SK-N-SH (cell line): ENCODE data around the gene SLC35A1. TPM values are rescaled to one million over a fixed set of nuclear protein-coding genes. Genes with fewer than 3 reads are reported as not detected.
A peak's percentile ranks its signal among the peaks of the same experiment; 100 is the strongest.

Experiments used
- CTCF ChIA-PET: fragments of 300-600, 350-600 bp; formaldehyde crosslinking; extraction: SDS; loops from one replicate; lab custom pipeline; 2021; lab: Yijun Ruan, JAX
- POLR2A ChIA-PET: fragments of 350-600 bp; sonication (Branson Sonifier 250); formaldehyde crosslinking; extraction: SDS; loops from one replicate; lab custom pipeline; 2020; ENCODE audit warnings: antibody characterized with exemption, inconsistent platforms; lab: Yijun Ruan, JAX
- DNase-seq: peaks from one replicate; pipeline ENCODE4 v3.0.0; 2012
- H2AFZ ChIP-seq: fragments of 200-600 bp; sonication (generic); 2 replicates; pipeline ENCODE4 v1.8.1; 2016; ENCODE audit warnings: antibody characterized with exemption, mild to moderate bottlenecking, low read depth
- H3F3A ChIP-seq: fragments of 200-600 bp; sonication (generic); replicated peaks from 2 replicates; pipeline ENCODE3; 2016; ENCODE audit warnings: antibody characterized with exemption, mild to moderate bottlenecking; ENCODE audit not compliant: insufficient read depth
- H3K27ac ChIP-seq, 2 experiments: fragments of 200-500 bp in 1 of 2; fragments of 200-600 bp in 1 of 2; sonication (Bioruptor generic) in 1 of 2; sonication (generic), shearing (Covaris generic) in 1 of 2; 2 replicates each; pipeline versions ENCODE4 v1.5.1 to v1.6.1; 2014 to 2016; ENCODE audit warnings: low read depth in 2 of 2, inconsistent platforms in 1 of 2, low read length in 1 of 2, mild to moderate bottlenecking in 1 of 2, mixed read lengths in 1 of 2
- H3K27me3 ChIP-seq: fragments of 200-600 bp; sonication (generic), shearing (Covaris generic); 2 replicates; pipeline ENCODE4 v1.6.1; 2016; ENCODE audit warnings: mixed run types; ENCODE audit not compliant: insufficient read depth
- H3K36me3 ChIP-seq, 2 experiments: fragments of 200-500 bp in 1 of 2; fragments of 200-600 bp in 1 of 2; sonication (Bioruptor generic) in 1 of 2; sonication (generic) in 1 of 2; replicated peaks in 1 of 2; 2 replicates each; pipeline versions ENCODE3 to v1.5.1; 2014 to 2016; ENCODE audit warnings: low read length in 1 of 2, mild to moderate bottlenecking in 1 of 2; ENCODE audit not compliant: insufficient read depth in 2 of 2, control insufficient read depth in 1 of 2
- H3K4me1 ChIP-seq, 2 experiments: fragments of 200-500 bp in 1 of 2; fragments of 200-600 bp in 1 of 2; sonication (Bioruptor generic) in 1 of 2; sonication (generic), shearing (Covaris generic) in 1 of 2; 2 replicates each; pipeline versions ENCODE4 v1.5.1 to v1.6.1; 2014 to 2016; ENCODE audit warnings: low read depth in 1 of 2, low read length in 1 of 2, mixed run types in 1 of 2; ENCODE audit not compliant: insufficient read depth in 2 of 2, control insufficient read depth in 1 of 2
- H3K4me2 ChIP-seq: fragments of 200-600 bp; sonication (generic), shearing (Covaris generic); 2 replicates; pipeline ENCODE4 v1.6.1; 2017; ENCODE audit warnings: mixed run types
- H3K4me3 ChIP-seq, 2 experiments: fragments of 200-500 bp in 1 of 2; fragments of 200-600 bp in 1 of 2; sonication (Bioruptor generic) in 1 of 2; sonication (generic), shearing (Covaris generic) in 1 of 2; 2 replicates each; pipeline versions ENCODE4 v1.5.1 to v1.8.1; 2014 to 2016; ENCODE audit warnings: low read depth in 2 of 2, inconsistent platforms in 1 of 2, low read length in 1 of 2, mild to moderate bottlenecking in 1 of 2, mixed read lengths in 1 of 2, moderate library complexity in 1 of 2
- H3K79me2 ChIP-seq: fragments of 200-600 bp; sonication (generic); 2 replicates; pipeline ENCODE4 v1.8.1; 2017; ENCODE audit warnings: mild to moderate bottlenecking; ENCODE audit not compliant: insufficient read depth
- H3K9ac ChIP-seq: fragments of 200-600 bp; sonication (generic); 2 replicates; pipeline ENCODE4 v1.6.1; 2017; ENCODE audit warnings: mixed run types
- H3K9me2 ChIP-seq: fragments of 200-600 bp; sonication (generic); 2 replicates; pipeline ENCODE4 v1.6.1; 2017; ENCODE audit warnings: mixed run types
- H3K9me3 ChIP-seq: fragments of 200-600 bp; sonication (generic); 2 replicates; pipeline ENCODE4 v1.6.1; 2017; ENCODE audit warnings: mixed run types, mild to moderate bottlenecking, moderate library complexity
- H4K20me1 ChIP-seq: fragments of 200-600 bp; sonication (generic); 2 replicates; pipeline ENCODE4 v1.6.1; 2017; ENCODE audit warnings: mild to moderate bottlenecking, mixed run types; ENCODE audit not compliant: insufficient read depth
- CHD2 ChIP-seq: fragments of 150-350 bp; IDR thresholded peaks from 2 replicates; pipeline ENCODE4 v1.6.1; 2018; ENCODE audit warnings: low read length; ENCODE audit not compliant: partially characterized antibody
- ELF1 ChIP-seq: IDR thresholded peaks from 2 replicates; pipeline ENCODE4 v1.4.0; 2012
- FOXJ3 ChIP-seq: sonication (generic); formaldehyde crosslinking; IDR thresholded peaks from 2 replicates; pipeline ENCODE4 v1.5.1; 2020; ENCODE audit warnings: mild to moderate bottlenecking, missing genetic modification reagents
- FOXM1 ChIP-seq: IDR thresholded peaks from 2 replicates; pipeline ENCODE4 v1.4.0; 2012; ENCODE audit warnings: low read depth, mild to moderate bottlenecking
- GABPA ChIP-seq: IDR thresholded peaks from 2 replicates; pipeline ENCODE4 v1.4.0; 2012; ENCODE audit warnings: low read depth, mild to moderate bottlenecking
- GATA2 ChIP-seq: sonication (generic); formaldehyde crosslinking; IDR thresholded peaks from 2 replicates; pipeline ENCODE4 v1.5.0; 2020; ENCODE audit warnings: mild to moderate bottlenecking, missing genetic modification reagents
- JUND ChIP-seq: IDR thresholded peaks from 2 replicates; pipeline ENCODE4 v1.4.0; 2012
- MAX ChIP-seq: IDR thresholded peaks from 2 replicates; pipeline ENCODE4 v1.4.0; 2012; ENCODE audit warnings: low read depth
- MEF2A ChIP-seq: IDR thresholded peaks from 2 replicates; pipeline ENCODE4 v1.4.0; 2012; ENCODE audit warnings: low read depth, borderline replicate concordance
- NRF1 ChIP-seq: IDR thresholded peaks from 2 replicates; pipeline ENCODE4 v1.6.1; 2012; ENCODE audit warnings: low read depth, mild to moderate bottlenecking, low read length
- POLR2AphosphoS5 ChIP-seq: IDR thresholded peaks from 2 replicates; pipeline ENCODE4 v1.6.1; 2012; ENCODE audit warnings: low read depth, low read length
- RAD21 ChIP-seq: IDR thresholded peaks from 2 replicates; pipeline ENCODE4 v1.6.1; 2012; ENCODE audit warnings: mild to moderate bottlenecking, low read length
- SMC3 ChIP-seq: IDR thresholded peaks from 2 replicates; pipeline ENCODE4 v1.6.1; 2012; ENCODE audit warnings: low read depth, low read length, improper control_type of control experiment
- TAF1 ChIP-seq: IDR thresholded peaks from 2 replicates; pipeline ENCODE4 v1.6.1; 2012; ENCODE audit warnings: low read depth, mild to moderate bottlenecking, low read length, moderate library complexity, borderline replicate concordance
- YY1 ChIP-seq: IDR thresholded peaks from 2 replicates; pipeline ENCODE4 v1.4.0; 2012; ENCODE audit warnings: low read depth, mild to moderate bottlenecking
- WGBS: methylation state at CpG from one replicate; pipeline ENCODE4 v1.1.6; 2017; ENCODE audit warnings: low lambda C conversion rate; 5-methylcytosine and 5-hydroxymethylcytosine counted together
- polyA plus RNA-seq, 3 experiments: library from polyadenylated mRNA; depleted of rRNA; stranded (reverse); fragments of >200 nt; gene quantifications; 2 replicates each; pipeline ENCODE4 v1.2.3, GENCODE V29; 2012
- TF ChIP-seq, protein P1 (sequence below): IDR thresholded peaks from 2 replicates; pipeline ENCODE4 v1.4.0; 2012; ENCODE audit warnings: low read depth, borderline replicate concordance
- TF ChIP-seq, protein P2 (sequence below): IDR thresholded peaks from 2 replicates; pipeline ENCODE4 v1.6.1; 2012; ENCODE audit warnings: mild to moderate bottlenecking, low read depth, low read length, moderate library complexity
- TF ChIP-seq, protein P3 (sequence below): IDR thresholded peaks from 2 replicates; pipeline ENCODE4; 2012

Gene SLC35A1, protein sequence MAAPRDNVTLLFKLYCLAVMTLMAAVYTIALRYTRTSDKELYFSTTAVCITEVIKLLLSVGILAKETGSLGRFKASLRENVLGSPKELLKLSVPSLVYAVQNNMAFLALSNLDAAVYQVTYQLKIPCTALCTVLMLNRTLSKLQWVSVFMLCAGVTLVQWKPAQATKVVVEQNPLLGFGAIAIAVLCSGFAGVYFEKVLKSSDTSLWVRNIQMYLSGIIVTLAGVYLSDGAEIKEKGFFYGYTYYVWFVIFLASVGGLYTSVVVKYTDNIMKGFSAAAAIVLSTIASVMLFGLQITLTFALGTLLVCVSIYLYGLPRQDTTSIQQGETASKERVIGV
- 9.2 and 13.9 TPM in 2 replicates for polyA plus RNA-seq (2012; rRNA removed)
- polyA plus RNA-seq (2012; cell fraction: cytosol; rRNA removed) = 12.7 and 15.7 TPM in 2 replicates
- polyA plus RNA-seq (2012; cell fraction: nucleus; rRNA removed) = 7.7 and 19.6 TPM in 2 replicates

DNA sequence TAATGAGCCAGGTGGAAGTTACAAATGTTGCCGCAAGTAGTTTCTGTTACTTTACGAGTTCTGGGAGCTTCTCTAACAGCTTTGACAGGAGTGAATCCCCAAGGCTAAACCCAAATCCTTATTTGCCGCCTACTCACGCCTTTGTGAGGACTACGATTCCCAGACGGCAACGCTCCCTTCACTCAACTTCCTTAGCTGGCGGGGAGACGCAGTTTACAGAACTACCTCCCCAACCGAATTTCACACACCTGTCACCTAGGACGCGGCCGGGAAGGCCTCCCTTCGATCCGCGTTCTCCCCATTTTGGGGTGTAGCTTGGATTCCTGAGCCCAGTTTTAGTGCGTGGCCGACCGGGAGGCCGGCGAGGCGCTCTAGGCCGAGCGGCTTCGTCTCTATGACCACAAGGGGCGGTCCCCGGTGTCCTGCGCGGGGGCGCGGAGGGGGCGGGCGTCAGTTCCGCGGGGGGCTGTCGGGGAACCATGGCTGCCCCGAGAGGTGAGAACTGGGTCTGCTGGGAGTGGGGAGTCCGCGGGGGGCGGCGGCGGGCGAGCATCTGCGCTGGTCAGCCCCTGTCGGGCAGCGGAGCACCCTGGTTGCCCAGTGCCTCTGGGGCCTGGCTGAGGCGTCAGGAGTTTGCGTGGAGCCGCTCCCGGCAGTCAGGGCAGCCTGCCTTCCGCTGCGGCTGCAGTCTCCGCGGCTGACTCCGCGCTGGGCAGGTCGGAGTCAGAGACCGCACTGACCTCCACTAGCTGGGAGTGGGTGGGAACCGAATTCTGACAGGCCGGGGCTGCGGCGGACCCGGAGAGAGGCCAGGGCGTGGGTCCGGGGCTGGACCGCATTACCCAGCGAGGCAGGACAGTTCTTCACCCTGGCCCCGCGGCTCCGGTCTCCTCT is at the start of gene SLC35A1:
SLC35A1 (plus strand) TSS at position 450 of the 894 bp plus-strand sequence; CDS start at position 480, 30 bp downstream.
- under 1% methylated on average over 35 of the region's 70 CpGs for WGBS
- peak within 1 kb of the TSS; percentile 65 to 97 for H3K27ac ChIP-seq
- peak within 1 kb of the TSS; percentile 91 for H3K4me2 ChIP-seq
- no peaks in the 10 kb centered on the region for H4K20me1 ChIP-seq
- POLR2A ChIA-PET = interaction anchor here (1.2 kb wide), 1 partner anchor 64 kb away, joined by 4 read pairs; no protein-coding TSS in a partner anchor
- H3K9me2 ChIP-seq = no peaks in the 10 kb centered on the region
- H3K9ac ChIP-seq = peak within 1 kb of the TSS; percentile 79
- peaks cover 13% of the 10 kb centered on the region for H3K79me2 ChIP-seq
- H2AFZ ChIP-seq = peak within 1 kb of the TSS; percentile 82
- CTCF ChIA-PET = interaction anchor here (0.7 to 2.4 kb wide), 2 partner anchors 37 to 80 kb away, joined by 3 to 10 read pairs; no protein-coding TSS in a partner anchor
- TF ChIP-seq, protein P1, sequence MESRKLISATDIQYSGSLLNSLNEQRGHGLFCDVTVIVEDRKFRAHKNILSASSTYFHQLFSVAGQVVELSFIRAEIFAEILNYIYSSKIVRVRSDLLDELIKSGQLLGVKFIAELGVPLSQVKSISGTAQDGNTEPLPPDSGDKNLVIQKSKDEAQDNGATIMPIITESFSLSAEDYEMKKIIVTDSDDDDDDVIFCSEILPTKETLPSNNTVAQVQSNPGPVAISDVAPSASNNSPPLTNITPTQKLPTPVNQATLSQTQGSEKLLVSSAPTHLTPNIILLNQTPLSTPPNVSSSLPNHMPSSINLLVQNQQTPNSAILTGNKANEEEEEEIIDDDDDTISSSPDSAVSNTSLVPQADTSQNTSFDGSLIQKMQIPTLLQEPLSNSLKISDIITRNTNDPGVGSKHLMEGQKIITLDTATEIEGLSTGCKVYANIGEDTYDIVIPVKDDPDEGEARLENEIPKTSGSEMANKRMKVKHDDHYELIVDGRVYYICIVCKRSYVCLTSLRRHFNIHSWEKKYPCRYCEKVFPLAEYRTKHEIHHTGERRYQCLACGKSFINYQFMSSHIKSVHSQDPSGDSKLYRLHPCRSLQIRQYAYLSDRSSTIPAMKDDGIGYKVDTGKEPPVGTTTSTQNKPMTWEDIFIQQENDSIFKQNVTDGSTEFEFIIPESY = no peak
- TF ChIP-seq TAF1 = peak; percentile 71
- TF ChIP-seq, protein P2, sequence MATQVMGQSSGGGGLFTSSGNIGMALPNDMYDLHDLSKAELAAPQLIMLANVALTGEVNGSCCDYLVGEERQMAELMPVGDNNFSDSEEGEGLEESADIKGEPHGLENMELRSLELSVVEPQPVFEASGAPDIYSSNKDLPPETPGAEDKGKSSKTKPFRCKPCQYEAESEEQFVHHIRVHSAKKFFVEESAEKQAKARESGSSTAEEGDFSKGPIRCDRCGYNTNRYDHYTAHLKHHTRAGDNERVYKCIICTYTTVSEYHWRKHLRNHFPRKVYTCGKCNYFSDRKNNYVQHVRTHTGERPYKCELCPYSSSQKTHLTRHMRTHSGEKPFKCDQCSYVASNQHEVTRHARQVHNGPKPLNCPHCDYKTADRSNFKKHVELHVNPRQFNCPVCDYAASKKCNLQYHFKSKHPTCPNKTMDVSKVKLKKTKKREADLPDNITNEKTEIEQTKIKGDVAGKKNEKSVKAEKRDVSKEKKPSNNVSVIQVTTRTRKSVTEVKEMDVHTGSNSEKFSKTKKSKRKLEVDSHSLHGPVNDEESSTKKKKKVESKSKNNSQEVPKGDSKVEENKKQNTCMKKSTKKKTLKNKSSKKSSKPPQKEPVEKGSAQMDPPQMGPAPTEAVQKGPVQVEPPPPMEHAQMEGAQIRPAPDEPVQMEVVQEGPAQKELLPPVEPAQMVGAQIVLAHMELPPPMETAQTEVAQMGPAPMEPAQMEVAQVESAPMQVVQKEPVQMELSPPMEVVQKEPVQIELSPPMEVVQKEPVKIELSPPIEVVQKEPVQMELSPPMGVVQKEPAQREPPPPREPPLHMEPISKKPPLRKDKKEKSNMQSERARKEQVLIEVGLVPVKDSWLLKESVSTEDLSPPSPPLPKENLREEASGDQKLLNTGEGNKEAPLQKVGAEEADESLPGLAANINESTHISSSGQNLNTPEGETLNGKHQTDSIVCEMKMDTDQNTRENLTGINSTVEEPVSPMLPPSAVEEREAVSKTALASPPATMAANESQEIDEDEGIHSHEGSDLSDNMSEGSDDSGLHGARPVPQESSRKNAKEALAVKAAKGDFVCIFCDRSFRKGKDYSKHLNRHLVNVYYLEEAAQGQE = no peak
- peak; percentile 89 for TF ChIP-seq ELF1
- no peak for TF ChIP-seq GATA2 (CRISPR knock-in tag)
- 0 out of 2 replicates have a peak, but pooled peaks have one; percentile 2 for TF ChIP-seq SMC3
- peak; percentile 81 for TF ChIP-seq FOXJ3
- no peak for TF ChIP-seq MEF2A
- peak; percentile 80 for TF ChIP-seq YY1
- TF ChIP-seq CHD2 = peak; percentile 15
- TF ChIP-seq JUND = no peak
- no peak for TF ChIP-seq RAD21
- TF ChIP-seq GABPA = peak; percentile 72
- peak; percentile 45; the same call in 1 of the 2 replicates for TF ChIP-seq POLR2AphosphoS5
- no peak for TF ChIP-seq FOXM1
- TF ChIP-seq NRF1 = peak; percentile 45; the same call in 1 of the 2 replicates
- TF ChIP-seq MAX = peak; percentile 52
- TF ChIP-seq, protein P3, sequence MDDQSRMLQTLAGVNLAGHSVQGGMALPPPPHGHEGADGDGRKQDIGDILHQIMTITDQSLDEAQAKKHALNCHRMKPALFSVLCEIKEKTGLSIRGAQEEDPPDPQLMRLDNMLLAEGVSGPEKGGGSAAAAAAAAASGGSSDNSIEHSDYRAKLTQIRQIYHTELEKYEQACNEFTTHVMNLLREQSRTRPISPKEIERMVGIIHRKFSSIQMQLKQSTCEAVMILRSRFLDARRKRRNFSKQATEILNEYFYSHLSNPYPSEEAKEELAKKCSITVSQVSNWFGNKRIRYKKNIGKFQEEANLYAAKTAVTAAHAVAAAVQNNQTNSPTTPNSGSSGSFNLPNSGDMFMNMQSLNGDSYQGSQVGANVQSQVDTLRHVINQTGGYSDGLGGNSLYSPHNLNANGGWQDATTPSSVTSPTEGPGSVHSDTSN = peak; percentile 31; the same call in 1 of the 2 replicates
- peaks cover 2% of the 10 kb centered on the region in 2 experiments for H3K36me3 ChIP-seq
- H3F3A ChIP-seq = peaks cover 4% of the 10 kb centered on the region
- peak within 1 kb of the TSS; percentile 78 to 86 for H3K4me3 ChIP-seq
- DNase-seq = peak; percentile 95
- no peaks in the 10 kb centered on the region for H3K27me3 ChIP-seq
- no peaks in the 10 kb centered on the region for H3K9me3 ChIP-seq
- peaks cover 0 to 9% of the 10 kb centered on the region in 2 experiments; a peak in 2 of 4 replicates for H3K4me1 ChIP-seq
